Measurements from ENCODE around the gene ARHGEF25. TPM values are rescaled to one million over a fixed set of nuclear protein-coding genes. Genes with fewer than 3 reads are reported as not detected.

Gene ARHGEF25
- total RNA-seq, 1 donor from 2014 or later: 16.8 TPM

DNA sequence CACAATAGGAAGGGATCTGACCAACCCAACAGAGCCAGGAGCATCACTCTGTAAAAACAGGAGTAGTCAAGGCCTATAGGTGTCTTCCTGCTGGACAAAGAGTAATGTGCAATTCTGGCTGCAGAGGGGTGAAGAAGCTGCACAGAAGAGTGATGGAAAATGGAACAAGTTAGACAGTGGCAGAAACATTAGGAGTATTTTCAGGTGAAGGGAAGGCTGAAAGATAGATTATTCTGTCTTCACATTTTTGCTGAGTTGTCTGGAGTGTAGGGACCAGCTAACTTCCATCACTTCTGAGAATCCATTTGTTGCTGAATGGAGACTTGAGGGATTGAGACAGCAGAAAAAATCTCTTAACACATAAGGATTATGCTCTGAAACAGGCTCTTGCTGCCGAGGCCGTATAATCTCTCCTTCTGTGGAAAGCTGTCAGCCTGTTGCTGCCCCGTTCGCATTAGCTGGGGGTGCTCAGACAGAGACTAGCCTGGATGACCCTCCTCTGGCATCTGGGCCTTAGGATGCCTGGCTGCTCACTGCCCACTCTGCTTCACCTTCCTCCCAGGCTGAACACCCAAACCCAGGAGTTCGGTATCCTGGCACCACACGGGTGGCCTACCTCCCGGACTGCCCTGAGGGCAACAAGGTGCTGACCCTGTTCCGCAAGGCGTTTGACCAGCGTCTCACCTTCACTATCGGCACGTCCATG, 3.1 kb upstream of the ARHGEF25 start:
- Mint-ChIP-seq H3K27me3 (ENCODE audit: low read depth, unreplicated experiment) (peaks cover 12% of the 10 kb centered on the region), H3K36me3 (ENCODE audit: low read depth, unreplicated experiment) (peaks cover 14% of the 10 kb centered on the region), H3K4me1 (ENCODE audit: low read depth, unreplicated experiment) (peaks cover 21% of the 10 kb centered on the region), H3K9me3 (ENCODE audit: unreplicated experiment) (no peaks in the 10 kb centered on the region), H3K4me3 (ENCODE audit: unreplicated experiment) (peak overlapping the region; percentile 3), H3K27ac (ENCODE audit: unreplicated experiment) (peak overlapping the region; percentile 10)
- Histone ChIP-seq H3K4me3 (ENCODE audit: insufficient read depth, low read depth, low read length) (no peak overlapping the region), H4K20me1 (ENCODE audit: insufficient read depth, low read length) (no peaks in the 10 kb centered on the region), H3K4me2 (ENCODE audit: low read length) (no peak overlapping the region), H3K9me3 (ENCODE audit: insufficient read depth, low read depth, low read length) (no peaks in the 10 kb centered on the region), H3K4me1 (ENCODE audit: insufficient read depth, low read length) (peaks cover 27% of the 10 kb centered on the region), H3K9ac (ENCODE audit: low read length) (no peak overlapping the region), H3K79me2 (ENCODE audit: insufficient read depth, low read length) (no peaks in the 10 kb centered on the region), H3K27me3 (ENCODE audit: insufficient read depth, low read length) (no peaks in the 10 kb centered on the region), H3K36me3 (ENCODE audit: insufficient read depth, low read length) (no peaks in the 10 kb centered on the region), H2AFZ (ENCODE audit: low read depth, low read length) (no peak overlapping the region), H3K27ac (ENCODE audit: low read depth, low read length) (no peak overlapping the region)
- FAIRE-seq: no peak
- no peak for DNase-seq (ENCODE audit: low read depth)
- TF ChIP-seq, protein P1, sequence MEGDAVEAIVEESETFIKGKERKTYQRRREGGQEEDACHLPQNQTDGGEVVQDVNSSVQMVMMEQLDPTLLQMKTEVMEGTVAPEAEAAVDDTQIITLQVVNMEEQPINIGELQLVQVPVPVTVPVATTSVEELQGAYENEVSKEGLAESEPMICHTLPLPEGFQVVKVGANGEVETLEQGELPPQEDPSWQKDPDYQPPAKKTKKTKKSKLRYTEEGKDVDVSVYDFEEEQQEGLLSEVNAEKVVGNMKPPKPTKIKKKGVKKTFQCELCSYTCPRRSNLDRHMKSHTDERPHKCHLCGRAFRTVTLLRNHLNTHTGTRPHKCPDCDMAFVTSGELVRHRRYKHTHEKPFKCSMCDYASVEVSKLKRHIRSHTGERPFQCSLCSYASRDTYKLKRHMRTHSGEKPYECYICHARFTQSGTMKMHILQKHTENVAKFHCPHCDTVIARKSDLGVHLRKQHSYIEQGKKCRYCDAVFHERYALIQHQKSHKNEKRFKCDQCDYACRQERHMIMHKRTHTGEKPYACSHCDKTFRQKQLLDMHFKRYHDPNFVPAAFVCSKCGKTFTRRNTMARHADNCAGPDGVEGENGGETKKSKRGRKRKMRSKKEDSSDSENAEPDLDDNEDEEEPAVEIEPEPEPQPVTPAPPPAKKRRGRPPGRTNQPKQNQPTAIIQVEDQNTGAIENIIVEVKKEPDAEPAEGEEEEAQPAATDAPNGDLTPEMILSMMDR (IDR thresholded peaks at IDR 0.05; ENCODE audit: insufficient read depth, low read depth, low read length): no peak
- TF ChIP-seq EZH2 (IDR thresholded peaks at IDR 0.05; ENCODE audit: insufficient read depth, low read length): no peak

DNA sequence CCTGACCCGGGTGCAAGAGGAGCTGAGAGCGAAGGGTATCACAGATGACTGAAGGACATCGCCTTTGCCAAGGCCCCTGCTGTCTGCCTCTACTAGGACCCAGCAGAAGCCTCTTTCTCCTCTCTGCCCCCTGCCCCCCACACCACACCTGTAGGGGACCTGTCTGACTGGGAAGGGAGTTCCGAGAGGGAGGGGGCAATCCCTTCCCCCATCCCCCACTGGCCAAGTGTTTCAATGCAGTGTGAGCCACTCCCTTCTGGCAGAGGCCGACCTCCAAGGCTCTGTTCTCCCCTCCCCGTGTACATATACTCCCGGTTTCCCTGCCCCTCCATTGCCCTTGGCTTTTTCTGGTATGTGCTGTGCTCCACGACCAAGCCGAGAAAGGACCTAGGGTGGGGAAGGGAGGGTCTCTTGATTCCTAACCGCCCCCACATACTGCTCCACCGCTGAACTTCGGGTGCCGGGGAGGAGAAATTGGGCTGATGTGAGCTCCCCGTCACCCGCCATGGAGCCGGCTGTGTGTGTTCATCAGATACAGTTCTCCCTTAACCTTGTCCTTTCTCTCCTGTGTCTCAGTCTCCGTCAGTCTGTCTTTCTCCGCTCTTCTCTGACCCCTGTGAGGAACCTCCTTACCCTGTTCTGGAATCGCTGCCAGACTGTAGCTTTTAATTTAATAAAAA, 2.0 kb upstream of the ARHGEF25 start:
- Histone ChIP-seq H3K9ac (ENCODE audit: low read length) (no peak overlapping the region), H3K4me3 (ENCODE audit: insufficient read depth, low read depth, low read length) (no peak overlapping the region), H3K79me2 (ENCODE audit: insufficient read depth, low read length) (no peaks in the 10 kb centered on the region), H2AFZ (ENCODE audit: low read depth, low read length) (no peak overlapping the region), H4K20me1 (ENCODE audit: insufficient read depth, low read length) (no peaks in the 10 kb centered on the region), H3K9me3 (ENCODE audit: insufficient read depth, low read depth, low read length) (no peaks in the 10 kb centered on the region), H3K27me3 (ENCODE audit: insufficient read depth, low read length) (no peaks in the 10 kb centered on the region), H3K27ac (ENCODE audit: low read depth, low read length) (no peak overlapping the region), H3K36me3 (ENCODE audit: insufficient read depth, low read length) (no peaks in the 10 kb centered on the region), H3K4me2 (ENCODE audit: low read length) (no peak overlapping the region), H3K4me1 (ENCODE audit: insufficient read depth, low read length) (peaks cover 21% of the 10 kb centered on the region)
- Mint-ChIP-seq H3K36me3 (ENCODE audit: low read depth, unreplicated experiment) (peaks cover 20% of the 10 kb centered on the region), H3K4me1 (ENCODE audit: low read depth, unreplicated experiment) (peaks cover 15% of the 10 kb centered on the region), H3K27ac (ENCODE audit: unreplicated experiment) (no peak overlapping the region), H3K9me3 (ENCODE audit: unreplicated experiment) (no peaks in the 10 kb centered on the region), H3K27me3 (ENCODE audit: low read depth, unreplicated experiment) (peaks cover 15% of the 10 kb centered on the region), H3K4me3 (ENCODE audit: unreplicated experiment) (no peak overlapping the region)
- DNase-seq (ENCODE audit: low read depth): no peak
- TF ChIP-seq, protein P1 (IDR thresholded peaks at IDR 0.05; ENCODE audit: insufficient read depth, low read depth, low read length): no peak
- no peak for TF ChIP-seq EZH2 (IDR thresholded peaks at IDR 0.05; ENCODE audit: insufficient read depth, low read length)
- FAIRE-seq: no peak
